CD4-positive, alpha-beta T cell (primary cell): Measurements from ENCODE around the gene KIAA1217. TPM values are rescaled to one million over a fixed set of nuclear protein-coding genes. Genes with fewer than 3 reads are reported as not detected.

Experiments used
- ATAC-seq: fragments of 200-7000 bp; cut with Tn5 transposase; one replicate; pipeline ENCODE4 v1.10.0; 2022; ENCODE audit warnings: mild to moderate bottlenecking; ENCODE audit not compliant: poor library complexity
- CTCF ChIA-PET: fragments of 350-600 bp; sonication (Branson Sonifier 250); formaldehyde crosslinking; loops from one replicate; lab custom pipeline; 2021; ENCODE audit warnings: antibody characterized with exemption, inconsistent platforms; lab: Charles Lee
- POLR2A ChIA-PET: fragments of 350-600 bp; sonication (Branson Sonifier 250); formaldehyde crosslinking; loops from one replicate; lab custom pipeline; 2021; ENCODE audit warnings: antibody characterized with exemption, inconsistent platforms; lab: Charles Lee
- DNase-seq, 14 experiments: peaks; one replicate each; pipeline ENCODE4 v3.0.0-alpha.2; 2013 to 2020; ENCODE audit warnings: mixed read lengths in 2 of 14
- H3K27ac ChIP-seq, 2 donors: one replicate each; pipeline versions ENCODE4 v1.5.1 to v1.7.0; 2013; ENCODE audit warnings: low read length in 2 of 2, low read depth in 1 of 2, mild to moderate bottlenecking in 1 of 2
- H3K27me3 ChIP-seq, 2 experiments: 1 replicate in 1 of 2; 2 replicates in 1 of 2; pipeline versions ENCODE4 v1.6.1 to v1.7.0; 2013; ENCODE audit warnings: low read length in 2 of 2, control low read depth in 1 of 2, mild to moderate bottlenecking in 1 of 2, moderate library complexity in 1 of 2; ENCODE audit not compliant: insufficient read depth in 2 of 2, control insufficient read depth in 1 of 2
- H3K36me3 ChIP-seq: one replicate; pipeline ENCODE4 v1.6.1; 2013; ENCODE audit warnings: low read length, control low read depth; ENCODE audit not compliant: insufficient read depth
- H3K4me1 ChIP-seq: one replicate; pipeline ENCODE4 v1.6.1; 2013; ENCODE audit warnings: low read length, control low read depth; ENCODE audit not compliant: insufficient read depth
- H3K4me3 ChIP-seq: one replicate; pipeline ENCODE4 v1.5.1; 2013; ENCODE audit warnings: mild to moderate bottlenecking, low read length, moderate library complexity
- H3K9me3 ChIP-seq, 2 experiments: 1 replicate in 1 of 2; 2 replicates in 1 of 2; pipeline versions ENCODE4 v1.6.1 to v1.7.0; 2013; ENCODE audit warnings: low read length in 2 of 2, mild to moderate bottlenecking in 2 of 2, control low read depth in 1 of 2, moderate library complexity in 1 of 2; ENCODE audit not compliant: control insufficient read depth in 1 of 2, insufficient read depth in 1 of 2
- H3K27ac Mint-ChIP-seq: one replicate; pipeline ENCODE4 v1.8.0; 2020; ENCODE audit warnings: mixed read lengths
- H3K27me3 Mint-ChIP-seq: one replicate; pipeline ENCODE4 v1.8.0; 2021; ENCODE audit warnings: mixed read lengths
- H3K36me3 Mint-ChIP-seq: one replicate; pipeline ENCODE4 v1.8.0; 2021; ENCODE audit warnings: low read depth, mixed read lengths
- H3K4me1 Mint-ChIP-seq: one replicate; pipeline ENCODE4 v1.8.0; 2021; ENCODE audit warnings: low read depth, mixed read lengths
- H3K4me3 Mint-ChIP-seq: one replicate; pipeline ENCODE4 v1.8.0; 2020; ENCODE audit warnings: mild to moderate bottlenecking, mixed read lengths
- H3K9me3 Mint-ChIP-seq: one replicate; pipeline ENCODE4 v1.8.0; 2020; ENCODE audit warnings: mixed read lengths
- intact Hi-C, 2 experiments: fragments of 100-400 bp; cut with DNase I in 1 of 2; cut with micrococcal nuclease in 1 of 2; formaldehyde crosslinking; loops; one replicate each; pipeline versions ENCODE4 v1.15.1 to v1.9.0; 2023 to 2025; cut with DNase I, micrococcal nuclease
- total RNA-seq, 174 experiments: library from RNA in 2 of 174; stranded (reverse) in 2 of 174; gene quantifications; one replicate each; pipeline ENCODE4 v1.2.3 and lab custom pipeline; 2021 to 2026
- TF ChIP-seq, protein P1 (sequence below): fragments of 200-600 bp; IDR thresholded peaks from one replicate; pipeline ENCODE4 v1.8.0; 2022; ENCODE audit warnings: antibody characterized with exemption, mild to moderate bottlenecking

KIAA1217 gene
- total RNA-seq, 2 experiments from 2014 or later: not detected

DNA sequence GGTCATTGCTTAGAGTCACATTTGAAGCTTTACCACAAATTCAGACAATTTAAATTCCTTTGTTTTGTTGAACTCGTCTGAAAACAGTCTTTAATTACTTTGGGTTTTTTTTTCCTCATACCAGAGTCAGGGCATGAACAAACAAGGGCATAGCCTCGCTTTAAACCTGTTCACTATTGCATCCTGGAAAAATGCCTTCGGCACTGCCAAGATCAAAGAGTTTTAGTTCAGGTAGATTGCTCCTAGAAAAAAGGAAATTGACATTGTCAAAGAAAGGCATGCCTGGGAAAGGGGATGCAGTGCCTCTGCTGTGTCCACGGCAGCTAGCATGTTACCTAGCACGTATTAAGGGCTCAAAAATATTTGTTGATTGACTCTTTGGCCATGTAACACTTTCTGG lies 279.7 kb downstream of the KIAA1217 start:
- Mint-ChIP-seq H3K36me3 (no peaks in the 10 kb centered on the region), H3K27ac (no peak overlapping the region), H3K9me3 (no peaks in the 10 kb centered on the region), H3K27me3 (peaks cover 3% of the 10 kb centered on the region), H3K4me1 (no peaks in the 10 kb centered on the region), H3K4me3 (no peak overlapping the region)
- ChIA-PET CTCF (no interaction called here), POLR2A (no interaction called here)
- DNase-seq (no peak), ATAC-seq (no peak)
- H3K27me3 ChIP-seq: no peaks in the 10 kb centered on the region
- TF ChIP-seq, protein P1, sequence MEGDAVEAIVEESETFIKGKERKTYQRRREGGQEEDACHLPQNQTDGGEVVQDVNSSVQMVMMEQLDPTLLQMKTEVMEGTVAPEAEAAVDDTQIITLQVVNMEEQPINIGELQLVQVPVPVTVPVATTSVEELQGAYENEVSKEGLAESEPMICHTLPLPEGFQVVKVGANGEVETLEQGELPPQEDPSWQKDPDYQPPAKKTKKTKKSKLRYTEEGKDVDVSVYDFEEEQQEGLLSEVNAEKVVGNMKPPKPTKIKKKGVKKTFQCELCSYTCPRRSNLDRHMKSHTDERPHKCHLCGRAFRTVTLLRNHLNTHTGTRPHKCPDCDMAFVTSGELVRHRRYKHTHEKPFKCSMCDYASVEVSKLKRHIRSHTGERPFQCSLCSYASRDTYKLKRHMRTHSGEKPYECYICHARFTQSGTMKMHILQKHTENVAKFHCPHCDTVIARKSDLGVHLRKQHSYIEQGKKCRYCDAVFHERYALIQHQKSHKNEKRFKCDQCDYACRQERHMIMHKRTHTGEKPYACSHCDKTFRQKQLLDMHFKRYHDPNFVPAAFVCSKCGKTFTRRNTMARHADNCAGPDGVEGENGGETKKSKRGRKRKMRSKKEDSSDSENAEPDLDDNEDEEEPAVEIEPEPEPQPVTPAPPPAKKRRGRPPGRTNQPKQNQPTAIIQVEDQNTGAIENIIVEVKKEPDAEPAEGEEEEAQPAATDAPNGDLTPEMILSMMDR: no peak
- H3K27ac ChIP-seq: no peak overlapping the region
- intact Hi-C loops: no loop called here
- no peaks in the 10 kb centered on the region for H3K36me3 ChIP-seq
- H3K4me1 ChIP-seq: peaks cover 3% of the 10 kb centered on the region
- no peak overlapping the region for H3K4me3 ChIP-seq
- no peaks in the 10 kb centered on the region for H3K9me3 ChIP-seq

DNA sequence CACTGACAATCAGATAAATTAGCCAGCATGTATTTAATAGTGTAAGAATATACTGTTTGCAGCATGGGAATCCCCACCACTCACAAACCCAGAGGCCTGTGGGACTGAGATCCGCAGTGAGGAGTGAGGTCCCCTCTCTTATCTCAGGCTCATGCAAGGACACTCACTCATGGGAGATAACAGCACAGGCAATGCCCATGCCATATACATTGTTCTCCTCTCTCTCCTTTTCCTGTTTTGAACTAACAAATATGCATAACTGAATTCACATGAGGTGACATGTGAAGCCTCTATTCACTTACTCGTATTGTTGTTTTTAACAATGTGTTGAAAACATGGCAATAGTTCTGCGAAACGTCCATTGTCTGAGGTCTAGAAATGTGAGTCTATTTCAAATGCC lies 284.2 kb downstream of the KIAA1217 start:
- intact Hi-C loops: no loop called here
- no peaks in the 10 kb centered on the region for H3K9me3 ChIP-seq
- no peaks in the 10 kb centered on the region for H3K36me3 ChIP-seq
- TF ChIP-seq, protein P1: no peak
- Mint-ChIP-seq H3K36me3 (no peaks in the 10 kb centered on the region), H3K27ac (no peak overlapping the region), H3K4me3 (no peak overlapping the region), H3K9me3 (no peaks in the 10 kb centered on the region), H3K27me3 (no peaks in the 10 kb centered on the region), H3K4me1 (no peaks in the 10 kb centered on the region)
- no peak for DNase-seq
- H3K27me3 ChIP-seq: no peaks in the 10 kb centered on the region
- POLR2A ChIA-PET: no interaction called here
- no peak for ATAC-seq
- H3K27ac ChIP-seq: no peak overlapping the region
- CTCF ChIA-PET: no interaction called here
- H3K4me3 ChIP-seq: no peak overlapping the region
- H3K4me1 ChIP-seq: no peaks in the 10 kb centered on the region

DNA sequence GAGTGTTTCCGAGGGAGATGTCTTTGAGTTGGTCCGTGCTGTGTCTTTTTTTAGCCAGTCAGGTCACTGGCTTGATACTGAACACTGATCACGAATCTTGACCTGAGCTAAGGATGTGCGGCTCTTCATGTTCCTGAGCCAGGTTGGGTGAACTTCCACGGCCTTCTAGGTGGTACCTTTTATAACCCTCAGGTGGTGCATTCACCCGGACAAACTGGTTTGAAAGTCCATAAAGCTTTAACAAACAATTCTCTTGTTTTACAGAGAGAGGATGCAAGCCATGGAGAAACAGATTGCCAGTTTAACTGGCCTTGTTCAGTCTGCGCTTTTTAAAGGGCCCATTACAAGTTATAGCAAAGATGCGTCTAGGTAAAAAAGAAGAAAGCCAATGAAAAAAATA lies 285.3 kb downstream of the KIAA1217 start:
- intact Hi-C loops: no loop called here
- Histone ChIP-seq H3K4me1 (no peaks in the 10 kb centered on the region), H3K27ac (no peak overlapping the region), H3K9me3 (no peaks in the 10 kb centered on the region), H3K27me3 (no peaks in the 10 kb centered on the region), H3K4me3 (no peak overlapping the region), H3K36me3 (no peaks in the 10 kb centered on the region)
- Mint-ChIP-seq H3K9me3 (no peaks in the 10 kb centered on the region), H3K4me3 (no peak overlapping the region), H3K36me3 (no peaks in the 10 kb centered on the region), H3K27ac (no peak overlapping the region), H3K27me3 (no peaks in the 10 kb centered on the region), H3K4me1 (no peaks in the 10 kb centered on the region)
- CTCF ChIA-PET: no interaction called here
- TF ChIP-seq, protein P1: no peak
- ATAC-seq (no peak), DNase-seq (no peak)
- POLR2A ChIA-PET: no interaction called here
